Gastroesophageal sphincter (tissue), 3 donors: Measurements from ENCODE around the gene MPO.

Source experiments
- CTCF ChIP-seq, 4 experiments: fragments of 200-600 bp in 2 of 4; fragments of 450-650 bp in 2 of 4; sonication (generic) in 1 of 4; IDR thresholded peaks; one replicate each; pipeline ENCODE4 v1.5.1; 2017 to 2019; ENCODE audit warnings: antibody characterized with exemption in 4 of 4, mild to moderate bottlenecking in 2 of 4, moderate library complexity in 2 of 4
- POLR2AphosphoS5 ChIP-seq: sonication (generic); formaldehyde crosslinking; IDR thresholded peaks from one replicate; pipeline ENCODE4 v1.6.1; 2017; ENCODE audit warnings: antibody characterized with exemption

- no peak for TF ChIP-seq CTCF (IDR thresholded peaks at IDR 0.05)
- no peak for TF ChIP-seq POLR2AphosphoS5
These were observed 11.0 kb downstream of the MPO start for GRCh38 chr17:58269557-58270291.
